ENCODE results near the gene DIAPH2.
"Not testable (repeated sequence)": the region's sequence is repeated elsewhere in the genome, so short reads cannot be mapped to it uniquely, and the experiment has no call there.

Gene DIAPH2

DNA sequence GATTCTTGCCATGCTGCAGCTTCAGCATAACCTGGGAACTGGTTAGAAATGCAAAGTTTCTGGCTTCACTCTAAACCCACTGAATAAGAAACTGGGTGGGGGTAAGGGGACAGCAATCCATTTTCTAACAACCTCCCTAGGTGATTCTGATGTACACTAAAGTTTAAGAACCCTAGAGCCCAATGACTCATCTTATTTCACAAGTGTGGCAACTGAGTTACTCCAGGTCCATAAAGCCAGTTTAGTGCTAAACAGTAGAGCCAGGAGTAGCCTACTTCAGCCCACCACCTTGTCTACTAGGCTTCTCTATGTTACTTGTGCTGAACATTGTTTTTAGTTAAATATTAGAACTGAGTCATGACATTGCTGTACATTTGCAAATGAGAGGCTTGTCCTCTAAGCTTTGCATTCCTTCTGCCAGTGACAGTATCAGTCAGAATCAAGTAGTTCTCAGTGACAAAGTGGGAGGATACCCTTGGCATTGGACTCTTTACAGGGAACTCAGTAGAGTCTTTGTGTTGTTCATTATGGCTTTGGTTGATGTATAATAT lies 717.0 kb downstream of the DIAPH2 start:
- no peak for DNase-seq

GRCh38 chrX:97402333-97402732 lies 717.7 kb downstream of the DIAPH2 start:
- DNase-seq: no peak

DNA sequence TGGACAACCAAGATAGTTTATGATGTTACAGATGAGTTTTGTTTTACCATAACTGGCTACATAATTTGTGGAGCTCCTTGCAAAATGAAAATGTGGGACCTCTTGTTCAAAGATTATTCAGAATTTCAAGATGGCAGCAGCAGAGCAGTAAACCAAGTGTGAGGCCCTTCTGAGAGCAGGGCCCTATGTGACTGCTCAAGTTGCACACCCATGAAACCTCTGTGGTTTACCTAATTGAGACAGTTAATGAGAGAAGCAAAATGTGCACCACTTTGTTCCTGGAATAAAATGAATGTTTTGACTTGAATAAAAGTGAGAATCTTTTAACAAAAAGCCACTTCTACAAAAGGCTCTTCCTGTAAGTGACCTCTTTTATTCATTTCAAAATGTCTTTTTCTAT lies 718.3 kb downstream of the DIAPH2 start:
- DNase-seq: no peak

- no peak for DNase-seq
These were observed 720.5 kb downstream of the DIAPH2 start for GRCh38 chrX:97405031-97405660.

DNA sequence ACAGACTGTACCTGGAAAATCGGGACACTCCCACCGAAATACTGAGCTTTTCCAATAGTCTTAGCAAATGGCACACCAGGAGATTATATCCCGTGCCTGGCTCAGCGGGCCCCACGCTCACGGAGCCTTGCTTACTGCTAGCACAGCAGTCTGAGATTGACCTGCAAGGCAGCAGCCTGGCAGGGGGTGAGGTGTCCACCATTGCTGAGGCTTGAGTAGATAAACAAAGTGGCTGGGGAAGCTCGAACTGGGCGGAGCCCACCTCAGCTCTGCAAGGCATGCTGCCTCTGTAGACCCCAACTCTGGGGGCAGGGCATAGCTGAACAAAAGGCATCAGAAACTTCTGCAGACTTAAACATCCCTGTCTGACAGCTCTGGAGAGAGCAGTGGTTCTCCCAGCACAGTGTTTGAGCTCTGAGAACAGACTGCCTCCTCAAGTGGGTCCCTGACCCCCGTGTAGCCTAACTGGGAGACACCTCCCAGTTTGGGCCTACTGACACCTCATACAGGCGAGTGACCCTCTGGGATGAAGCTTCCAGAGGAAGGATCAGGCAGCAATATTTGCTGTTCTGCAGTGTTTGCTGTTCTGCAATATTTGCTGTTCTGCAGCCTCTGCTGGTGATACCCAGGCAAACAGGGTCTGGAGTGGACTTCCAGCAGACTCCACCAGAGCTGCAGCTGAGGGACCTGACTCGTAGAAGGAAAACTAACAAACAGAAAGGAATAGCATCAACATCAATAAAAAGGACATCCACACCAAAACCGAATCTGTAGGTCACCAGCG lies 725.2 kb downstream of the DIAPH2 start:
- DNase-seq: not testable (repeated sequence)

DNA sequence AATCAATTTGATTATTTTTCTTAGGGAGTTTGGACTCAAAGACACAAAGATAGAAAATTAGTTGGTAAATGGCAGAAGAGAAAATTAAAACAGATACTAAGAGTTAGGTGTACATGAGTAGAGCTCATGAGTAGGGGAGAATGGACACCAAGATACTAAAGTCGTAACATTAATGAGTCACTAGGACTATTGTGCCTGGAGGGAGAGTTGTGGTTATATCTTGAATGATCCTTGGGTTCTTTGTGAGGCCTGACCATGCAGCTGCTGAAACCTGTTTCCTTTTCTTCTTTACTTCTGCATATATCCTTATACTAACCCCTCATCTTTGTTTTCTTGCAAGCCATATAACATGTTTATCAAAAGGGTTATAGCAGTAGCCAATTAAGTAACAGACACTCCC lies 731.8 kb downstream of the DIAPH2 start:
- DNase-seq: no peak

DNA sequence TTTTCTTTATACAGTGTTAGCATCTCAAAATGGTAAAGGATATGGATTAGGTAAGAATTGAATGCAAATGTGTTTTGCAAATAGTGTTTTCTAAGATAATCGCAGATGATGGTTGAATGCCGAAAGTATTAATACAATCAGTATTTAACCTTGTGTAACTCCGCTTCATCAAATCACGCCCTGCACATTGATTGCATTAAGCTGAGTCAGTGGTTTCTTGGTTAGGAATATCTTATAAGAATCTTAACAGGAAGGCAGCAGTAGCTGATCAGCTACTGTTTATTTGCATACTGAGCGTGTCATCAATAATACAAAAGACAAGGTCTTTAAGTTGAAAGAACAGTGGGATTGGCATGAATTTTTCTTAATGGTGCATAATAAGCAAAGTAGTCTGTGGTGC lies 744.5 kb downstream of the DIAPH2 start:
- no peak for DNase-seq

DNA sequence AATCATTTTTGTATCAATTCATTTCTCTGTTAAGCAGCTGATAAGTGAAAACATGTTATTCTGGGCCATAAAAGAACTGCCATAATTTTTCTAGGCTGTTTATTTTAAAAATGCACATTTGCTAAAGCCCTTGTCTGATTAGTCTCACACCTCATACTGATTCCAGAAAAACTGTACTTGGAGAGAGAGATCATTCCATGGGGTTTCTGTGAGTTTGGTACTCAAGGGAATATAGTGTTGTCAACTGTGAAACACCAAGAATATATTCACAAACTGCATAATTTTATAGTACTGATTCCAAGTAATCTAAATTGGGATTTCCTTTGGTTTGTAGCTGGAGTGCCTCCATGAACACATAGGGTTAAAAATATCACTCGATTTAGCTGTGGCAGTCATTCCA lies 746.6 kb downstream of the DIAPH2 start:
- no peak for DNase-seq

DNA sequence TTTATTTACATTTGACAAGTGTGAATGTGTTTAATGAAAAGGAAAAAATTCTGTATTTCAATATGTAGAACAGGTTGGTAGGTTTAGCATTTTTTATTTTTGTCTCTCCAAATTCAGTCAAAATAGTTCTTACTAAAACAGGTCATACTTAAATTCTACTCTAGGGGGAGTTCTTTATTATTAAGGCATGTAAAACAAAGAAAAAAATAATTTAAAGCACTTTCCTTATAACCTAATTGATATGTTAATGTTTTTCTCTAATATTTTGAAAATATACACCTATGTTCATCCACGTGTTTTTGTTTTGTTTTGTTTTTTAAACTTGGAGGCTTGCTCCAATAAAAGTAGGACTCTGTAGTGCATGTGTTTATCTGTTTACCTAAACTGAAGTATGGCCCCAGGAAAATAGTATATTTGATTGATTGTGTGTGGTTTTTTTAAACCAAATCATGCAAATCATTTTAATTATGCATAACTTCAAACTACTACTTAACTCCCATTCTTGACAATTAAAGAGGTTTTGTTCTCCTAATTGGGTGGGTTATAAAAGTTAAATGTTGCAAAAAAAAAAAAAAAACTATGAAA lies 761.7 kb downstream of the DIAPH2 start:
- no peak for DNase-seq

GRCh38 chrX:97447306-97447705 lies 762.7 kb downstream of the DIAPH2 start:
- no peak for DNase-seq

DNA sequence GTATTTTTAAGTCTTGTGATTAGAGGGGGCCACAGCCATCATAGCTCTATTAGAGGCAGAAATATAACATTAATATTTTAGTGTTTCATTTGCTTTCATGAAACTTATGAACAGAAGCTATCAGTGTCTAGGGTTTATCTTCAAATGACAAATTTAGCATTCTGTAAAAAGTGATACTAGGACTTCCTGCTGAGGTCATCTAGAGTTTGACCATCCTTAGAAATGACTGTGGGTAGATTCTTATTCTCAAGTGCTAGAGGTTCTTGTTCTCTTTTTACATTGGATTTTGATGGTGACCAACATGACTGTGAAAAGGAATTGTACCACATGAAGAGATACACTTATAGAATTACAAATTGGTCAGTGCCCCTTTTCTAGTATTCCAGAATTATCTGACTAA lies 767.6 kb downstream of the DIAPH2 start:
- DNase-seq: no peak

- DNase-seq: no peak
These were observed 777.1 kb downstream of the DIAPH2 start for GRCh38 chrX:97461763-97462162.

DNA sequence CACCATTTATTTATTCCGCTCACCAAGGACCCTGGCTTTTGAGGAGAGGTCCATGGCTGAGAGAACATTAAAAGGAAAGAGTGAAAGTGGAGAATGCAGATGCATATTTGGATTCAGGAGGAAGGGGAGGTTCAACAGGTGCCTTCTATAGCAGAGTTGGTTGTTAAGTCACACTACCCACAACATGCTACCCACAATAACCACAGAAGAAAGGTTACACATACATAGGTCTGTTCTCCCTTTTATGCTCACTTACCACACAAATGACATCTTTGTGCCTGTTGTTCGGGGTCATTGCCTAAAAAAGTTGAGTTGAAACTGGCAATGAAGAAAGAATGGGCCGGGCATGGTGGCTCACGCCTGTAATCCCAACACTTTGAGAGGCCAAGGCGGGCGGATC lies 786.4 kb downstream of the DIAPH2 start:
- no peak for DNase-seq

DNA sequence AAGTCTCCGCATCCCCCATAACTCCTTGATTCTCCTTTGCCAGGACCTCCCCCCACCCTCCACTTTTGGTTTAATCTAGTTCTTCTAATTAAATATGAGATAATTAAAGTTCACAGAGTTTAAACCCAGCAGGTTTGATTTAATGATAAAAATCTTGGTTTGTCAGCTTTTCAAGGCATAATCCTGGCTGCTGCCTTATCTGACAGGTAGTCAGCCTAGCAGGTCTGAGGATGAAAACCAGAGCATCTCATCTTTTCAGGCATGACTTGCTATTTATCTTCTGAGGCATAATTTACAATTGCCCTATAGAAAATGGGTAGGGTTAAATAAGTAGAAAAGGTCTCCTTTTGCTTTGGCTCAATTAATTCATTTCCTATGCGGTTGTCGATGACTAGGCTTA lies 790.3 kb downstream of the DIAPH2 start:
- no peak for DNase-seq

GRCh38 chrX:97479106-97479890 lies 794.7 kb downstream of the DIAPH2 start:
- DNase-seq: no peak

DNA sequence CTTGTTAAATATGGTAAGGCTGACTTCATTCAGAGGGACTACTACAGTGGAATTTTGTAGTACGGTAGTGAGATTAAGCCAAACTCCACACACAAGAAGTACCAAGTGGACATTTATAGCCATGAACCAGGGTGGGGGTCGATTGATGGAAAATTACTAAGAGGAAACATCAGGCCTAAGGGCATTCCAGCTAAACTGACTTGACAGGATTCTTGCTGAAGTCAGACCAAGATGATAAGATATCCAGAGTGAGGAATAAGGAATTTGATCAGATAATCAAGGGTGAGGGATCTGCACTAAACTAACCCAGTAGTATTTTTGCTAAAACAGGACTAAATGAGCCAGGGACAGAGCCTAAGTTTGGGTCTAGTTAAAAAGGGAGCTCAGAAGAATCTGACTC lies 796.6 kb downstream of the DIAPH2 start:
- DNase-seq: no peak

- no peak for DNase-seq
These were observed 798.1 kb downstream of the DIAPH2 start for GRCh38 chrX:97482666-97483300.

DNA sequence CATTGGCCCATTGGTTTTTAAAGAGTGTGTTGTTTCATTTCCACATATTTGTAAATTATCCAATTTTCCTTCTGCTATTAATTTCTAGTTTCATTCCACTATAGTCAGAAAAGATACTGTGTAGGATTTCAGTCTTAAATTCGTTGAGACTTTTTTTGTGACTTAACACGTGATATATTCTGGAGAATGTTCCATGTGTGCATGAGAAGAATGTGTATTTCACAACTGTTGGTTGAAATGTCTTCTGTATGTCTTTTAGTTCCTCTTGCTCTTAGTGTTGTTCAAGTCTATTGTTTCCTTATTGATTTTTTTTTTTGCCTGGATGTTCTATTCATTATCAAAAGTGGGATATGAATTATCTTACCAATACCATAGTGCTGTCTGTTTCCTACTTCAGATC lies 806.0 kb downstream of the DIAPH2 start:
- DNase-seq: no peak

DNA sequence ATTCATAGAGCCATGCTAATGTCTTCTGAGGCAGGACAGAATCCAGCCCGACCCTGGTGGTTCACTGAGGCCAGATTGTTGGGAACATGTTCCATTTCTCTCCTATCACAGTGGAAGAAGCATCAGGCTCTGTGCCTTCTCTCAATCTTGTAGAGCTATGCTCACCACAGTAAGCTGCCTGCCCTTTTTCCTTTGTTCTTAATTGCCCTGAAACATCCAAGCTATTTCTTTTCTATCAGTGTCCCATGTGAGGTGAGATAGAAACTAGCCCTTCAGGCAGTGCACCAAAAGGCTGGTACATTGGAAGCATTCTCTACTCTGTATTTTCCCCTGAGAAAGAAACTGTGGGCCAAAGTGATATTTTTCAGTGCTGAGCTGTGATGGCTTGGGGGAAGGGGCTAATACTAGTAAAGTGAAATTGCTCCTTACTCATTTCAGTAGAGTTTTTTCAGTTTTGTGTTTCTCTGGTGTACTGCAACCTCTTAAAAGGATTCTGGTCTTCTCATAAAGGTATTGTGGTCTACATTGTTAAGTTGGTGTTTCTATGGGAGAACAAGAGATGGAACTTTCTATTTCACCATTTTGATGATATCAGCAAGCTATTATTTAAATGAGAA lies 810.2 kb downstream of the DIAPH2 start:
- no peak for DNase-seq

GRCh38 chrX:97498093-97498492 lies 813.5 kb downstream of the DIAPH2 start:
- DNase-seq: no peak

DNA sequence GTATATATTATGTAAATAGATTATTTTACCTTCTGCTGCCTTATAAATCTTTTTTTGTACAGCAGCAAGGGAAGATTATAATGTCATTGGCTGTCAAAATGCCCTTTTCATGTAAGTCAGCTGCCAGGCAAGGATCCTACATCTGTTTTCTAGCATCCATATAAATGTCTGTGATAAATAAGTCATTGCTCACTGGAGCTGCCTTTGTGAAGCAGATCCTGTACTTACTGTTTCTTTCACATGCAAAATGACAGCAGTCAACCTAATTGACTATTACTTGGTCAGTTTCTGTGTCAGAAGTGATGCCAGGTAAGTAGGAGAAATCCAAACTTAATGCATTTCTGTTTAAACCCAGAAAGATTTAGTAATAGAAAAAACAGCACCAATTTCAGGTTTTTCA lies 819.8 kb downstream of the DIAPH2 start:
- no peak for DNase-seq

DNA sequence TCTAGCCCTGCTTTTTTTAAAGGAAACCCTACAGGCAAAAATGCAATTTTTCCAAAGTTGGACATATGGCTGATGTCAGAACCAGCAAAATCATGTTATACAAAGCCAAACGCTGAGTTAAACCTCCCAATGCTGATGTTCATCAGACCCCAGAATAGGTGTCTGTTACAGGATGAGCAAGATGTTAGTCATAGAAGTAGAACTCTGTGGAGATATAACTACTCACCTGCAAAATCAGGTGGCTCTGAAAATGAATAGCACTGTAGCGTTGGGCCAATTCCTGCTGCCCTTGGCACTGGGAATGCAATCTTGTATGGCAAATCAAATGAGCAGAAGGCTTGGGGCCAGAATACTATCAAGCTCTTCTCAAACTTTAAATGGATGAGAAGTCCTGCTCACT lies 833.1 kb downstream of the DIAPH2 start:
- no peak for DNase-seq

All from NCI-H2107 (cell line).